HG03571 (cell line): Measurements from ENCODE around the gene ADAMTSL2.
"Not testable (repeated sequence)": the region's sequence is repeated elsewhere in the genome, so short reads cannot be mapped to it uniquely, and the experiment has no call there.

Experiments used
- ATAC-seq: cut with Tn5 transposase; IDR thresholded peaks from one replicate; pipeline ENCODE4 v1.9.1; 2021; ENCODE audit not compliant: unreplicated experiment

ADAMTSL2 gene

DNA sequence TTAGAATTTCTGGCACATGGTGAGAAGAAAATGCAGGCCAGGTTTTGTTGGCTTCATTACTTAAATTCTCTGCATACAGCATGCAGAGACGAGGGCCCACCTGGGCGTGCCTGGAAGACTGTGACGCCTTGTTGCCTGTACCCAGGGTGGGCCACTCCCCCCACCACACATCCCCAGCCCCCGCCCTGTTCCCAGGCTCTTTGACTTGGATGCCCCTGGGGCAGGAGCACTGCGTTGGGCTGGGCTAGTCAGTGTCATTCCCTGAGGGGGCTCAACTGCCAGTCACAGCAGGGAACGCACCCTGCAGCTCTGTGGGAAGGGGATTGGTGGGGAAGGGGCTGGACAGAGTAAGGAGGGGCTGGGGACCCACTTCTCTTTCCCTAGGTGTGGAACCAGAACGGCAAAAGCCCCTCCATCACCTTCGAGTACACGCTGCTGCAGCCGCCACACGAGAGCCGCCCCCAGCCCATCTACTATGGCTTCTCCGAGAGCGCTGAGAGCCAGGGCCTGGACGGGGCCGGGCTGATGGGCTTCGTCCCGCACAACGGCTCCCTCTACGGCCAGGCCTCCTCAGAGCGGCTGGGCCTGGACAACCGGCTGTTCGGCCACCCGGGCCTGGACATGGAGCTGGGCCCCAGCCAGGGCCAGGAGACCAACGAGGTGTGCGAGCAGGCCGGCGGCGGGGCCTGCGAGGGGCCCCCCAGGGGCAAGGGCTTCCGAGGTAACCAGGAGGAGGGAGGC lies 19.6 kb downstream of the ADAMTSL2 start:
- no peak for ATAC-seq

DNA sequence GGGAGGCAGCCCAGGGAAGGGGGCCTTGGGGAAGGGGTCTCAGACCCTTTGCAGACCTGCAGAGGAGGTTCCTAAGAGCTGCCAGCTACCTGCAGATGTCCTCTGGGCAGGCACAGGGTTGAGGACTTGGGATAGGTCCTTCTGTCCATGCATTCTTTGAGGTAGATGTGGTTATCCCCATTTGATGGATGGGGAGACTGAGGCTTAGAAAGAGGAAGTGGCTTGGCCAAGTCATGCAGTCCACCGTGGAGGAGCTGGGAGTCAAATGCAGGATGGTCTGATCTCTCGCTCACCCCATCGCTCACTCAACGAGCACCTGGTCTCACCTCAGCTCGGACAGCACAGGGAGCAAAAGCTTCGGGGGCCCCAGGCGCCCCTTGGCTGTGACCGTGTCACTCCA lies 20.2 kb downstream of the ADAMTSL2 start:
- ATAC-seq: no peak

DNA sequence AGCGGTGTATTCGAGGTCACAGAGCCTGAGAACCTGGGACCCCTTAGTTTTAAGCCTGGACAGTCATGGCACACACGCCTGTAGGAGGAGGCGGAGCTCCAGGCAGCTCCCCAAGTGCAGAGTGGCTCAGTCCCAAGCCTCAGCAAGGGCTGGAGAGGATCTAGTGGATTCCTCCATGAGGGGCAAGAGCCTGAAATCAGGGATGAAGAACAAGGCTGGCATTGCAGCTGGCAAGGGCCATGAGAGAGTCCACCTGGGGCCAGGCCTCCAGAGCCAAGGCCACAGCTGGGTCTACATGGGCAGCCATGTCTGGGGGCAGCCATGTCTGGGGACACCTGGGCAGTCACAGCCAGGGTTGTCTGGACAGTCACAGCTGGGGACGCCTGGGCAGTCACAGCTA lies 21.9 kb downstream of the ADAMTSL2 start:
- ATAC-seq: no peak

DNA sequence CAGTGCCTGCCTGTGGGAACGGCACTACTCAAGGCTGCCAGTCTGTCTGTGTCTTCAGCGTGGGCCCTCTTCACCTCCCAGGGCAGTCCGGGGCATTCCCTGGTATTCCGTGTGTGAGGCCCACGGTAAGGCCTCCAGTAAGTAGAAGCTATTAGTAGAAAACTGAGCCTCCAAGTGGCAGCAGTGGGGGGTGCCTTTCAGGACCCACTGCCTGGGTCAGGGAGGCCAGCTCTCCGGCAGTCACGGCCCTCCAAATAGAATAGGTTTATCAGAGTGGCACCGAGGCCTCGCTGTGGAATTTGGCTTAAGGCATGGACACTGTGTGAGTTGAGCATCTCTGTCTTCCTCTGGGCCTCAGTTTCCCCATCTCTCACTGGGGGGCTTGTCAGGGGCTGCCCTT lies 23.1 kb downstream of the ADAMTSL2 start:
- ATAC-seq: no peak

DNA sequence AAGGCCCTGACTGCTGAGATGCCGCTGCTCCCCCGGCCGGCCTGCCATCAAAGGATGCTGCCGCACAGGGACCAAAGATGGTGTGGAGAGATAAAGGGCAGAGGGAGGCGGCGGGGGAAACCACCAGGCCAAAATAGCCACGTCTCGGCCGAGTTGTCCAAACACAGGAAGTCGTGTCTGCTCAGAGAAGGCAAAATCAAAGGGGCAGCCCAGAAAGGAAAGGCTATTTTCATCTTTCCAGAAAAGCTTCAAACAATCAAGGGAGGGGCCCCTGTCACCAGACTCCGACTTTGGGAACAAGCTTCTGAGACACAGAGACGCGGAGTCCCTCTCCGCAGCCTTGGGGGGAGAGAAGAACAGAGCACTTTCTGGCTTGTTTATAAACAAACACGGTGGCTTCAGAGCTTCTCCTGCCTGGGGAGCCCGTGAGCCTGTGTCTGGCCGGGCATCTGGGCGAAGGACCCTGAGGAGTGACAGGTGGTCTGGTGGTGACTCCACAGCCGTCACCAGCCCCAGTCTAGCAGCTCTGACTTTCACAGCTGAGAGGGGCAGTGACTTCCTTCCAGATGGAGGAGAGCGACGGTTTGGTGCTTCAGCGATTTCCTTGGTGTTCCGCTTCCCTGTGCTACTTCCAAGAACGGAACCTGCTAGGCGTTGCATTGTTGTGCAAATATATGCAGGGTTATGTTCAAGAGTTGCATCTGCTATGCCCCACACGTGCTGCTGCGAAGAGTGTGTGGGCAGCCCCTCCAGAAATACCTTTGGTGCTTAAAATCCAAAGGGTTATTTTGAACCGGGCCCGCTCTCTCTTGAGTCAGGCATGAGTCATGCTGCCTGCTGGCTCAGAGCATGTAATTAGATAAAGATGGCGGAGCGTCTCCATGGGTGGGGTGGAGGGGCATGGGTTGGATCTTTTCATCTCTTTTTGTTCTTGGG lies 24.0 kb downstream of the ADAMTSL2 start:
- ATAC-seq: no peak

DNA sequence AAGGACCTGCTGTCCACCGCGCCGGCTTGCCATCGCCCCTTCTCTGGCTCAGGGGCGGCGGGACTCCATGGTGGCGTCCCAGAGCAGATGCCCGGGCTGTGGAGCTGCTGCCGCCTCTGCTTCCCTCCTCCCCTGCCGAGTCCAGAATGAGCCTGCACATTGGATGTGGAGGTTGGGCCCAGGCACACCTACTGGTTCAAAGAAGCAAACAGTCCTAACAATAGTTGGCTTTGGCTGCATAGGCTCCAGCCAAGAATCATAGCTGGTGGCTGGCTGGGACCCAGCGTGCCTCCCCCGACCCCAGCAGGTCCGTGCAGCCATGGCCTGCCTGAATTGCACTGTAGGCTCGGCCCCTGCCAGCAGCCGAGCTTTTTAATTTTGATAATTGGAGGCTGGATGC lies 25.8 kb downstream of the ADAMTSL2 start:
- no peak for ATAC-seq

DNA sequence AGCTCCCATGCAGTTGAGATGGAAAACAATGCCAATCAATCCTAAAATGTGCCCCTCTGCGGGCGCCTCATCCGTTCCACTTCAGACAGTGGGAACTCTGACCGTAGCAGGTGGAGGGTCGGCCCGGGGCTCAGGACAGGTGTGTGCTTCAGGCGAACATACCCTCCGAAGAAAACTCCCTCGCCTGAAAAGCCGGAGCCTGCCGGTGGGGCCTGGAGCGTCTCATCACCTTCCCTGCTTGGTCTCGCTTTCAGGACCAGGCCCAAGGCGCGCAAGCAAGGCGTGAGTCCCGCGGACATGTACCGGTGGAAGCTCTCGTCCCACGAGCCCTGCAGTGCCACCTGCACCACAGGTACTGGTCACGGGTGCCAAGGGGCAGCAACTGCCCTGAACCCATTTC lies 26.4 kb downstream of the ADAMTSL2 start:
- ATAC-seq: no peak

DNA sequence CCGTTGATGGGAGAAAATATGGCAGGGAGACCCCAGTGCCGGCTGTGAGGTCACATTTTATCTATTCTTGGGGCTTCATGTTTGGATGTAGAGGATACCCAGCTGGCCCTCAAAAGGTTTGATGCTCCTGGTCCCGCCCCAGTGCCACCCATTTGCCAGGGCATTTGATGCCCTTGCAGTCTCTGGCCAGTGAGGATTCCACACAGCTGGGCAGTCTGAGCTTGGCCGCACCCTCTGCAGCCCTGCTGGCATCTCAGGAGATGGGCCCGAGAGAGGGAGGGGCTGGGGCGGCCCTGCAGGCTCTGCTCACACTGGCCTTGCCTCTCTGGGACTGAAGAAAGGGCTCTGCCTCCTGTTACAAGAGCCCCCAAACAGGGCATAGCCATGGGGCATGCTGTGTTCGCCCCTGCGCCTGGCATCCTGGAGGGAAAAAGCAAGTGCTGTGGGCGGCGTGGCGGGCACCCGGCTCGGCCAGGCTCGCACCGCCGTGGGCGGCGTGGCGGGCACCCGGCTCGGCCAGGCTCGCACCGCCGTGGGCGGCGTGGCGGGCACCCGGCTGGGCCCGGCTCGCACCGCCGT lies 27.6 kb downstream of the ADAMTSL2 start:
- ATAC-seq: no peak

DNA sequence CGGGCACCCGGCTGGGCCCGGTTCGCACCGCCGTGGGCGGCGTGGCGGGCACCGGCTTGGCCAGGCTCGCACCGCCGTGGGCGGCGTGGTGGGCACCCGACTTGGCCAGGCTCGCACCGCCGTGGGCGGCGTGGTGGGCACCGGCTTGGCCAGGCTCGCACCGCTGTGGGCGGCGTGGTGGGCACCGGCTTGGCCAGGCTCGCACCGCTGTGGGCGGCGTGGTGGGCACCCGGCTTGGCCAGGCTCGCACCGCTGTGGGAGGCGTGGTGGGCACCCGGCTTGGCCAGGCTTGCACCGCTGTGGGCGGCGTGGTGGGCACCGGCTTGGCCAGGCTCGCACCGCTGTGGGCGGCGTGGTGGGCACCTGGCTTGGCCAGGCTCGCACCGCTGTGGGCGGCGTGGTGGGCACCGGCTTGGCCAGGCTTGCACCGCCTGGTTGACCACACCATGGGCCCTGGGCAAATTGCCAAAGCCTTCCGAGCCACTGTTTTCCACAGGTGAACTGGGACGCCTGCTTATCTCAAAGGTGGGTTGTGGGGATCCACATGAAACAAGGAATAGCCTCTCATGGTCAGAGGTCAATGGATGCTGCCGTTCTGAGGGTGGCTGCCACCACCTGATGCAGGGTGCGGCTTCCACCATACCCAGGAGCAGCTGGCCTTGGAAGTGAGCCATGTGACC lies 28.2 kb downstream of the ADAMTSL2 start:
- no peak for ATAC-seq

DNA sequence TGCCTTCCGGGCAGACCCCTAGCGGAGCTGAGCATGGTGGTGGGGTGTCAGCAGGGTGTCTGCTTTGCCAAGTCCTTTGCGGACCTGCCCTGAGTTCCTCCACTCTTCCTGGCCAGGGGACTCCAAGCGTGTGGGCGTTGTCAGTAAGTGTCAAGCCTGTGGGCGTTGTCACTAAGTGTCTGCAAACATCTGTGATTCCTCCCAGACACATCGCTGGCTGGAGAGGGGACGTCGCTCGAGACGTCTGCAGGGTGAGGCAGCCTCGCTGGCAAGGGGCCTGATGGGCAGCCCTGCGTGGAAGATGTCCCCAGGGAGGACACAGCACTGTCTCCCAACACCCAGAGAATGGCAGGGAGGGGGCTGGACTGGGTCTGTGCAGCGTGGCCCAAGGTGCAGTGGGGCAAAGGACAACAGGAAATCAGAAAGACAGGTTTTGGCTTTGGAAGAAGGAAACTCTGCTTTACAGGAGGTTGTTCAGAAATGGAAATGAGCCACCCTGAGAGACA lies 28.8 kb downstream of the ADAMTSL2 start:
- ATAC-seq: no peak

DNA sequence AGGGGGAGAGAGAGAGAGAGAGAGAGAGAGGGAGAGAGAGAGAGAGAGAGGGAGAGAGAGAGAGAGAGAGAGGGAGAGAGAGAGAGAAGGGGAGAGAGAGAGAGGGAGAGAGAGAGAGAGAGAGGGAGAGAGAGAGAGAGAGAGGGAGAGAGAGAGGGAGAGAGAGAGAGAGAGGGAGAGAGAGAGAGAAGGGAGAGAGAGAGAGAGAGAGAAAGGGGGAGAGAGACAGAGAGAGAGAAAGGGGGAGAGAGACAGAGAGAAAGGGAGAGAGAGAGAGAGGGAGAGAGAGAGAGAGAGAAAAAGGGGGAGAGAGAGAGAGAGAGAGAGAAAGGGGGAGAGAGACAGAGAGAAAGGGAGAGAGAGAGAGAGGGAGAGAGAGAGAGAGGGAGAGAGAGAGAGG lies 29.3 kb downstream of the ADAMTSL2 start:
- ATAC-seq: not testable (repeated sequence)

DNA sequence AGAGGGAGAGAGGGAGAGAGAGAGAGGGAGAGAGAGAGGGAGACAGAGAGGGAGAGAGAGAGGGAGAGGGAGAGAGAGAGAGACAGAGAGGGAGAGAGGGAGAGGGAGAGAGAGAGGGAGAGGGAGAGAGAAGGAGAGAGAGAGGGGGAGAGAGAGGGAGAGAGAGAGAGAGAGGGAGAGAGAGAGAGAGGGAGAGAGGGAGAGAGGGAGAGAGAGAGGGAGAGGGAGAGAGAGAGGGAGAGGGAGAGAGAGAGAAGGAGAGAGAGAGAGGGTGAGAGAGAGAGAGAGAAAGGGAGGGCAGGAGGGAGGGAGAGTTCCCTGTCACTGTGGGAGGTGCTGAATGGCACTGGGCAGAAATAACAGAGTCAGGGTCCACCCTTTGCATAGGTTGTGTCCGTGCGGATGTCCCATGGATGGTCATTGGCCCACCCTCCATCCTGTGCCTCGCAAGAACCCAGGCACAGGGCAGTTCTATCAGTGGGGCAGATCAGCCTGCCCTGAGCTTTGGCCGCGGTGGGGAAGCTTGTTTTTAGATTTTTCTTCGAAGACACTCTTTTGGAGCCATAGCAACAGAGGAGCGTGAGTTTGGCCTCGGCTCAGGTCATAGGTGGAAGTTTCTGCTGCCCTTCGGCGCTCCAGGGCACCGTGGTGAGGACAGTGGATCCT lies 30.1 kb downstream of the ADAMTSL2 start:
- ATAC-seq: no peak

DNA sequence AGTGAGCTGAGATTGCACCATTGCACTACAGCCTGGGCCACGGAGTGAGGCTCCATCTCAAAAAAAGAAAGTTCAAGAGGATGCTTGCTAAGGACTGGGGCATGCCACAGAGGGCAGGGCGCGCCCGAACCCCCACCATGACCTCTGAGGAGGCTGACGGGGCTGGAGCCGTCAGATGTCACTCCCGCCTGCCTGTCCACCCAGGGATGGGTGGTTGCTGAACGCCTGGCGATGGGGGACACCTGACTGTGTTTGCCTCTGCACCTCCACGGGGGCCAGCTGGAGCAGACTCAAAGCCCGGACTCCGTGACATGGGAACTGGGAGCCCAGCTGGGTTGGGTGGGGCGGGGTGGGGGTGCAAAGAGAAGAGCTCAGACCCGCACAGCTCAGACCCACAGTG lies 31.9 kb downstream of the ADAMTSL2 start:
- ATAC-seq: no peak

DNA sequence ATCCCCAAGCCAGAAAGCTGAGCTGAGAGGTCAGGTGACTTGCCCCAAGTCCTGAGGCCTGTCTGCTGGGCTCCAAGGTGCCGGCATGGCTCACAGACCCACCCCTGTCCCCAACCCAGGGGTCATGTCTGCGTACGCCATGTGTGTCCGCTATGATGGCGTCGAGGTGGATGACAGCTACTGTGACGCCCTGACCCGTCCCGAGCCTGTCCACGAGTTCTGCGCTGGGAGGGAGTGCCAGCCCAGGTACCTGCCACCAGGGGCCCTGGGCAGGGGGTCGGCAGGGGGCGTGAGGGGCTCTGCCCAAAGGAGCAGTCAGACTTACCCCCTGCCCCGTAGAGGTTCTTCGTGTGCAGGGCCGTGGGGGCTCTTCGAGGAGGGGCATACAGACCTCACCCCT lies 32.3 kb downstream of the ADAMTSL2 start:
- no peak for ATAC-seq

DNA sequence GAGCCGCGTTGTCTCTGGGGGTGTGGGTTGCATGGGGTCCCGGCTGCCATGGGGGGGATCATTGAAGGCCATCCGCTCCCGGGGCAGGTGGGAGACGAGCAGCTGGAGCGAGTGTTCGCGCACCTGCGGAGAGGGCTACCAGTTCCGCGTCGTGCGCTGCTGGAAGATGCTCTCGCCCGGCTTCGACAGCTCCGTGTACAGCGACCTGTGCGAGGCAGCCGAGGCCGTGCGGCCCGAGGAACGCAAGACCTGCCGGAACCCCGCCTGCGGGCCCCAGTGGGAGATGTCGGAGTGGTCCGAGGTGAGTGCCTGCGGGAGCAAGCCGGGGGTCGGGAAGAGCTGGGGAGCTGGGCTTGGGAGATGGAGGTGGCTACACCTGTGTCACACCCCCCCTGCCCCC lies 33.7 kb downstream of the ADAMTSL2 start:
- no peak for ATAC-seq

DNA sequence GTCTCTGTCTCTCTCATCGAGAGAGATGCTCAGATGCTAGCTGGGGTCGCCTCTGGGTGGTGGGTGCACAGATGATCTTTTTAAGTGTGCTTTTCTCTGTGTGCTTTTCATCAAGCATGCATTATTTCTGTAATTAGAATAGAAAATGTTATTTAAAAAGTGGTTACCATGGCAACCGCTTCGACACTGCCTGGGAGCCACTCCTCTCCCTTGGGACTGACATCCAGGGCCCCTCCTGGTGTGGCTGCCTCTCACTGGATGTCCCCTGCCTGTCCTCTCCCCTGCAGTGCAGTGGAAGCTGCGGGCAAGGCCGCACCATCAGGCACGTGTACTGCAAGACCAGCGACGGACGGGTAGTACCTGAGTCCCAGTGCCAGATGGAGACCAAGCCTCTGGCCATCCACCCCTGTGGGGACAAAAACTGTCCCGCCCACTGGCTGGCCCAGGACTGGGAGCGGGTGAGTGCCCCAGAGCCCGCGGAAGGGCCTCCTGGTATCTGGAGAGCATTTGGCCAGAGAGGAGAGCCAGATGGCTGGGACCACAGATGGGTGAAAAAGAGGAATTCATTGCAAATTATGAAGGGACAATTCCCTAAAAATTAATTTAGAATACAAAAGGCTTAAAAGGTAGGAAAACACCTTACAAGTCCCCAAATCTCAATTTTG lies 34.7 kb downstream of the ADAMTSL2 start:
- ATAC-seq: no peak

DNA sequence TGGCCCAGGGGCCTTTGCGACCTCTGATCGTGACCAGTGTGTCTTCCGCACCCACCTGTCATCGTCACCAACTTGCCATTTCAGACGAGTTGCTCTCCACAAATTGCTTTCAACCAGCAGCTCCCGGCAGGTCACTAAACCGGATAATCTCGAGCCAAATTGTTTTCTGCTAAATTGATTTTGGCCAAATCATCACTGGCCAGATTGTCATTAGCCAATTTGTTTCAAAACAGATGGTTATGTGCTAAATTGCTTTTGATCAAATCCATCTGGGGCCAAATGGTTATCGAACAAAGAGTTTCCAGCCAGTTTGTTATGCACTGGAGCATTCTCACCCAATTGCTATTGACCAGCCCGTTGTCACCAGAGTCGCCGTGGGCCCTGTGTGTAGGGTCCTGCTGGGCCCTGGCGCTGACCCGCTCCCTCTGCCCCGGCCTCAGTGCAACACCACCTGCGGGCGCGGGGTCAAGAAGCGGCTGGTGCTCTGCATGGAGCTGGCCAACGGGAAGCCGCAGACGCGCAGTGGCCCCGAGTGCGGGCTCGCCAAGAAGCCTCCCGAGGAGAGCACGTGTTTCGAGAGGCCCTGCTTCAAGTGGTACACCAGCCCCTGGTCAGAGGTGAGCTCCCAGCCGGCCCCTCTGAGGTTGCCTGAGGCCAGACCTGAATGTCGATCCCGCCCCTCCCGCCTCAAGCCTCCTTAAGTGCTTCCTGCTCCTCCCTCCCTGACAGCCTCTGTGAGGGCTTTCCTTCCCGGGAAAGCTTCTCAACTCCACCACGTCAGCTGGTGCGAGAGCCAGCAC lies 35.6 kb downstream of the ADAMTSL2 start:
- ATAC-seq: no peak

DNA sequence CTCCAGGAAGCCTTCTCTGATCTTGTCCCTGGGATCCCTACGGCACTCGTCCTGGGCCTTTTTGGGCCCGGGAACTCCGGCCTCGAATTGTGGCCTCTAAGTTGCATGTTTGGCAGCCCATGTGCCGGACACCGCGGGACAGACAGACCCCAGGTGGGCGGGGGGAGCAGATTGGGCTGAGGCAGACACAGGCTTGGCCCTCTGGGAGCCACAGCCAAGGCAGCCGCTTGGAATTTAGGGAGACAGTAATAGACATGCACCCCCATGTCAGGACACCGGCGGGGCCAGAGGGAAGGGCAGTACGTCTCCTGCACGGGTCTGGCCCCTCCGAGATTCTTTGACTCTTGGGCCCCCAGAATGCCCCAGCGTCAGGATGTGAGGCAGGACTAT lies 36.2 kb downstream of the ADAMTSL2 start:
- ATAC-seq: no peak

DNA sequence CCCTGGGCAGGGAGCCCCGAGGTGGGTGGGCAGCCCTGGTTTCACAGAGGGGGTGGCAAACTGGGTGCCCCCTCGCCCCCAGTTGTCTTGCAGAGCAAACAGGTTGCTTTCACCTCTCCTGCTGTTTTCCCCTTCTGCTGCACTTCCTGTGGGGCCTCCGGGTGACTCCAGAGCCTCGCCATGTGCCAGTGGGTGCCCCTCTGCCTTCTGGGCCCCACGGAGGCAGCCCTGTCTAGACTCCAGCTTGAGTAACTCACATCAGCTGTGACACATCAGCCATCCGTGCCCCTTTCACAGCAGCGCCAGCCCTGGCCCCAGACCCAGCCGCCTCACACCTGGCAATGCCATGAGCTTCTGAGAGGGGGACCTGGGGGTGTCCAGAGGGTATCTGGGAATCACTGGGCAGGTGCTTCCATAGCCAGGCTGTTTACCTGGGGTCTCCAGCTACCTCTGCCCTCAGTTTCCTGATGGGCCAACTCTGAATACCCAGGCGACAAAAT lies 36.9 kb downstream of the ADAMTSL2 start:
- no peak for ATAC-seq
